Retinal pigment epithelial cell (primary cell): Measurements from ENCODE around the gene FGD6.

Experiments used
- DNase-seq: peaks from one replicate; pipeline ENCODE4 v3.0.0-alpha.2; 2010; ENCODE audit warnings: low read depth
- H3K4me3 ChIP-seq: 2 replicates; pipeline ENCODE4 v1.5.1; 2011; ENCODE audit warnings: mild to moderate bottlenecking, low read length, control low read depth, moderate library complexity
- TF ChIP-seq, protein P1 (sequence below): conservative IDR thresholded peaks from 2 replicates; pipeline ENCODE4 v1.5.1; 2011; ENCODE audit warnings: low read depth, low read length, control low read depth, inconsistent platforms

The FGD6 gene

GRCh38 chr12:95054206-95054605, 163.1 kb downstream of the FGD6 start:
- no peak overlapping the region for H3K4me3 ChIP-seq
- no peak for DNase-seq
- TF ChIP-seq, protein P1, sequence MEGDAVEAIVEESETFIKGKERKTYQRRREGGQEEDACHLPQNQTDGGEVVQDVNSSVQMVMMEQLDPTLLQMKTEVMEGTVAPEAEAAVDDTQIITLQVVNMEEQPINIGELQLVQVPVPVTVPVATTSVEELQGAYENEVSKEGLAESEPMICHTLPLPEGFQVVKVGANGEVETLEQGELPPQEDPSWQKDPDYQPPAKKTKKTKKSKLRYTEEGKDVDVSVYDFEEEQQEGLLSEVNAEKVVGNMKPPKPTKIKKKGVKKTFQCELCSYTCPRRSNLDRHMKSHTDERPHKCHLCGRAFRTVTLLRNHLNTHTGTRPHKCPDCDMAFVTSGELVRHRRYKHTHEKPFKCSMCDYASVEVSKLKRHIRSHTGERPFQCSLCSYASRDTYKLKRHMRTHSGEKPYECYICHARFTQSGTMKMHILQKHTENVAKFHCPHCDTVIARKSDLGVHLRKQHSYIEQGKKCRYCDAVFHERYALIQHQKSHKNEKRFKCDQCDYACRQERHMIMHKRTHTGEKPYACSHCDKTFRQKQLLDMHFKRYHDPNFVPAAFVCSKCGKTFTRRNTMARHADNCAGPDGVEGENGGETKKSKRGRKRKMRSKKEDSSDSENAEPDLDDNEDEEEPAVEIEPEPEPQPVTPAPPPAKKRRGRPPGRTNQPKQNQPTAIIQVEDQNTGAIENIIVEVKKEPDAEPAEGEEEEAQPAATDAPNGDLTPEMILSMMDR = no peak

- DNase-seq = no peak
- TF ChIP-seq, protein P1 = no peak
These were observed 166.0 kb downstream of the FGD6 start for GRCh38 chr12:95051241-95051640.

GRCh38 chr12:95037906-95038305, 179.4 kb downstream of the FGD6 start:
- DNase-seq = no peak
- TF ChIP-seq, protein P1 = no peak
- H3K4me3 ChIP-seq = no peak overlapping the region

More at GRCh38 chr12:95051241-95051640, 166.0 kb downstream of the FGD6 start:
- H3K4me3 ChIP-seq = no peak overlapping the region

DNA sequence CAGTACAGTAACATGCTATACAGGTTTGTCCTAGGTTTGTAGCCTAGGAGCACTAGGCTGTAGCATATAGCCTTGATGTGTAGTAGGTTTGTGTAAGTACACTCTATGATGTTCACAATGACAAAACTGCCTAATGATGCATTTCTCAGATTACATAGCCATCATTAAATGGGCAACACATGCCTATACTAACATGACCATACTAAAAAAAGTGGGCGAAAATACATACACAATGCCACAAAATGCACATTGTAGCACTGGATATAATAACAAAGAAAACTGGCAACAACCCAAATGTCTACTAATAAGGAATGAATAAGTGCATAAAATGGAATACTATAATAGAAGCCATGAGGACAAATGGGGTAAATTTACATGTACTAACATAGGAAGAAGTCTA, 182.5 kb downstream of the FGD6 start:
- TF ChIP-seq, protein P1 = no peak

More for the DNA sequence above, 182.5 kb downstream of the FGD6 start:
- DNase-seq = no peak
- H3K4me3 ChIP-seq = no peak overlapping the region
